Panc1 (cell line): ENCODE data around the gene PRPF40B. TPM values are rescaled to one million over a fixed set of nuclear protein-coding genes. Genes with fewer than 3 reads are reported as not detected.

Experiments
- ATAC-seq: fragments of 200-7000 bp; cut with Tn5 transposase; 2 replicates; pipeline ENCODE4 v1.9.1; 2020; ENCODE audit warnings: mild to moderate bottlenecking, moderate library complexity
- BruUV-seq: library from RNA; stranded (reverse); fragments of 400-500 nt; replicated peaks from 2 replicates; lab custom pipeline; 2021; lab: Mats Ljungman, UMichigan
- CTCF ChIA-PET: fragments of 300-600 bp; sonication (Branson Sonifier 250); formaldehyde crosslinking; loops from one replicate; lab custom pipeline; 2022; ENCODE audit warnings: antibody characterized with exemption; lab: Charles Lee
- POLR2A ChIA-PET: fragments of 300-600 bp; sonication (Branson Sonifier 250); formaldehyde crosslinking; loops from one replicate; lab custom pipeline; 2022; ENCODE audit warnings: antibody characterized with exemption; lab: Charles Lee
- DNase-seq: peaks from one replicate; pipeline ENCODE4 v3.0.0-alpha.2; 2010; ENCODE audit warnings: low read depth, low spot score
- H3K27ac ChIP-seq: 2 replicates; pipeline ENCODE4 v1.5.1; 2011; ENCODE audit warnings: mild to moderate bottlenecking, low read length, inconsistent platforms
- H3K27me3 ChIP-seq: fragments of 200-500 bp; sonication (Bioruptor generic); 2 replicates; pipeline ENCODE4 v1.6.0; 2014; ENCODE audit warnings: low read length, inconsistent platforms; ENCODE audit not compliant: control insufficient read depth, insufficient read depth
- H3K36me3 ChIP-seq: fragments of 200-500 bp; sonication (Bioruptor generic); 2 replicates; pipeline ENCODE4 v1.5.1; 2014; ENCODE audit warnings: inconsistent platforms, mild to moderate bottlenecking, low read length, moderate library complexity; ENCODE audit not compliant: control insufficient read depth, insufficient read depth
- H3K4me1 ChIP-seq: 2 replicates; pipeline ENCODE4 v1.5.1; 2011; ENCODE audit warnings: inconsistent platforms, mild to moderate bottlenecking, low read length, moderate library complexity; ENCODE audit not compliant: control insufficient read depth, insufficient read depth
- H3K4me3 ChIP-seq, 2 experiments: 2 replicates each; pipeline ENCODE4 v1.5.1; 2011 to 2012; ENCODE audit warnings: low read depth in 2 of 2, low read length in 2 of 2, mild to moderate bottlenecking in 2 of 2, inconsistent platforms in 1 of 2, moderate library complexity in 1 of 2
- H3K9me3 ChIP-seq: fragments of 200-500 bp; sonication (Bioruptor generic); 2 replicates; pipeline ENCODE4 v1.5.1; 2014; ENCODE audit warnings: low read depth, mild to moderate bottlenecking, inconsistent platforms, low read length, moderate library complexity; ENCODE audit not compliant: control insufficient read depth, insufficient read depth
- CTCF ChIP-seq: fragments of 450-650 bp; IDR thresholded peaks from 2 replicates; pipeline ENCODE4 v1.5.1; 2017; ENCODE audit warnings: mild to moderate bottlenecking
- POLR2AphosphoS5 ChIP-seq: IDR thresholded peaks from 2 replicates; pipeline ENCODE4 v1.6.1; 2012; ENCODE audit warnings: mild to moderate bottlenecking, low read depth, low read length, moderate library complexity
- SIN3A ChIP-seq: IDR thresholded peaks from 2 replicates; pipeline ENCODE4 v1.6.1; 2012; ENCODE audit warnings: low read depth, mild to moderate bottlenecking, low read length, moderate library complexity, borderline replicate concordance; ENCODE audit not compliant: insufficient read depth
- TCF7L2 ChIP-seq: IDR thresholded peaks from 2 replicates; pipeline ENCODE4 v1.6.1; 2011; ENCODE audit warnings: mild to moderate bottlenecking, low read depth, low read length, inconsistent platforms
- in situ Hi-C: cut with HindIII; loops from 2 replicates; pipeline ENCODE4 v1.10.0; 2016; ENCODE audit warnings: low sequenced_read_pairs, low pct_unique_long_range_greater_than_20kb
- intact Hi-C: fragments of 100-400 bp; cut with micrococcal nuclease; formaldehyde crosslinking; loops from one replicate; pipeline ENCODE4 v1.10.0; 2022; ENCODE audit not compliant: unreplicated experiment
- total RNA-seq: library from RNA; stranded (reverse); gene quantifications from one replicate; pipeline ENCODE4 v1.2.1, GENCODE V29; 2021; ENCODE audit not compliant: unreplicated experiment
- TF ChIP-seq, protein P1 (sequence below), 2 experiments: IDR thresholded peaks; 2 replicates each; pipeline ENCODE4 v1.6.1; 2011 to 2012; ENCODE audit warnings: low read depth in 2 of 2, control low read depth in 1 of 2, low read length in 1 of 2, mild to moderate bottlenecking in 1 of 2, moderate library complexity in 1 of 2; ENCODE audit not compliant: insufficient read depth in 1 of 2

PRPF40B gene
- total RNA-seq, 1 experiment from 2014 or later: 26.3 TPM

DNA sequence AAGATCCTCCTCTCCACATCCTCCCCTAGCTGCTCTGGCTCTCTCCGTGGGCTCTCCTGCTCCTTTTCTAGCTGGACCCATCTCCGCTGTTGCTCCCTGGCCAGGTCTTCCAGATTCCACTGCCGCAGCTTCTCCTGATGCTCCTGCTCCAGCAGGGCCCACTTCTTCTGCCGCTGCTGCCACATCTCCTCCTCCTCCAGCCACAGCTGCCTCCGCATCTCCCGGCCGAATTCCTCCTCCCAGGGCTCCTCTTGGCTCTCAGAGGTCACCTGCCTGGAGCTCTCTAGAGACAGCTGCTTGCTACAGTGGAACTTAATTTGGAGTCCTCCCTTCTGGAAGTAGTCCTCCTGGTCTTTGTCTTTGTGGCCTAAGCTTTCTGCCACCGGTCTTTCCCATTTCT is 23.4 kb upstream of the PRPF40B start:
- POLR2A ChIA-PET: no interaction called here

DNA sequence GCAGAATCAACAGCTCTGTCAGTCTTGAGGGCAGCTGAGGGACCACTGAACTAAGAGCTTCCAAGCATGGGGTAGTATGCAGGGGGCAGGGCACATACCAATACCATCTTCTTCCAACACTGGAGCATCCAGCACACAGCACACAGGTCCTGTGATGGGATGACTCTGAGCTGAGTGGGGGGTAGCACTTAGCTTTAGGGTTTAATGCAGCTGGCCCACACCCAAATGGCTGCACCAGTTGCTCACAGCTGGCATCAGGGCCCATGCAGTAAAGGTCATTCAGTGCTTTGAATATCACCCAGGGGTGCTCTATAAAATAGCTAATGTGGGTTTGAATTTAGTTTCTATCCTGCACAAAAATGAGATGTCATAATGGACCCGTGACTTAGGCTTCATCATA is 19.6 kb upstream of the PRPF40B start:
- intact Hi-C loops: no loop called here
- H3K4me3 ChIP-seq: no peak overlapping the region
- BruUV-seq: no TSS peak
- H3K9me3 ChIP-seq: no peaks in the 10 kb centered on the region
- no peak overlapping the region for H3K27ac ChIP-seq
- in situ Hi-C loops: no loop called here
- no peaks in the 10 kb centered on the region for H3K4me1 ChIP-seq
- TF ChIP-seq POLR2AphosphoS5 (no peak), CTCF (no peak), SIN3A (no peak), TCF7L2 (no peak)
- POLR2A ChIA-PET: no interaction called here
- ATAC-seq: no peak
- no peak for DNase-seq
- no peaks in the 10 kb centered on the region for H3K27me3 ChIP-seq
- CTCF ChIA-PET: interaction anchor here (1.0 kb wide), 1 partner anchor 19 kb away, joined by 9 read pairs; the partner anchor contains the start of gene PRPF40B
- H3K36me3 ChIP-seq: no peaks in the 10 kb centered on the region

More for the DNA sequence above, 23.4 kb upstream of the PRPF40B start:
- no peak for DNase-seq
- Histone ChIP-seq H3K27ac (no peak overlapping the region), H3K4me3 (no peak overlapping the region), H3K4me1 (no peaks in the 10 kb centered on the region), H3K36me3 (no peaks in the 10 kb centered on the region), H3K9me3 (no peaks in the 10 kb centered on the region), H3K27me3 (no peaks in the 10 kb centered on the region)
- CTCF ChIA-PET: no interaction called here
- BruUV-seq: no TSS peak
- ATAC-seq: no peak
- TF ChIP-seq, protein P1, sequence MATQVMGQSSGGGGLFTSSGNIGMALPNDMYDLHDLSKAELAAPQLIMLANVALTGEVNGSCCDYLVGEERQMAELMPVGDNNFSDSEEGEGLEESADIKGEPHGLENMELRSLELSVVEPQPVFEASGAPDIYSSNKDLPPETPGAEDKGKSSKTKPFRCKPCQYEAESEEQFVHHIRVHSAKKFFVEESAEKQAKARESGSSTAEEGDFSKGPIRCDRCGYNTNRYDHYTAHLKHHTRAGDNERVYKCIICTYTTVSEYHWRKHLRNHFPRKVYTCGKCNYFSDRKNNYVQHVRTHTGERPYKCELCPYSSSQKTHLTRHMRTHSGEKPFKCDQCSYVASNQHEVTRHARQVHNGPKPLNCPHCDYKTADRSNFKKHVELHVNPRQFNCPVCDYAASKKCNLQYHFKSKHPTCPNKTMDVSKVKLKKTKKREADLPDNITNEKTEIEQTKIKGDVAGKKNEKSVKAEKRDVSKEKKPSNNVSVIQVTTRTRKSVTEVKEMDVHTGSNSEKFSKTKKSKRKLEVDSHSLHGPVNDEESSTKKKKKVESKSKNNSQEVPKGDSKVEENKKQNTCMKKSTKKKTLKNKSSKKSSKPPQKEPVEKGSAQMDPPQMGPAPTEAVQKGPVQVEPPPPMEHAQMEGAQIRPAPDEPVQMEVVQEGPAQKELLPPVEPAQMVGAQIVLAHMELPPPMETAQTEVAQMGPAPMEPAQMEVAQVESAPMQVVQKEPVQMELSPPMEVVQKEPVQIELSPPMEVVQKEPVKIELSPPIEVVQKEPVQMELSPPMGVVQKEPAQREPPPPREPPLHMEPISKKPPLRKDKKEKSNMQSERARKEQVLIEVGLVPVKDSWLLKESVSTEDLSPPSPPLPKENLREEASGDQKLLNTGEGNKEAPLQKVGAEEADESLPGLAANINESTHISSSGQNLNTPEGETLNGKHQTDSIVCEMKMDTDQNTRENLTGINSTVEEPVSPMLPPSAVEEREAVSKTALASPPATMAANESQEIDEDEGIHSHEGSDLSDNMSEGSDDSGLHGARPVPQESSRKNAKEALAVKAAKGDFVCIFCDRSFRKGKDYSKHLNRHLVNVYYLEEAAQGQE (IDR thresholded peaks at IDR 0.05; ENCODE audit: insufficient read depth in 1 of 2, low read depth in 2 of 2, low read length in 1 of 2): no peak
- TF ChIP-seq POLR2AphosphoS5 (no peak), TCF7L2 (no peak), CTCF (no peak), SIN3A (no peak)
- in situ Hi-C loops (no loop called here), intact Hi-C loops (no loop called here)
